Activated naive CD4-positive, alpha-beta T cell (primary cell): Measurements from ENCODE around the gene KLHL7.
"Not testable (repeated sequence)": the region's sequence is repeated elsewhere in the genome, so short reads cannot be mapped to it uniquely, and the experiment has no call there.

Experiments used
- DNase-seq, 4 experiments: peaks; one replicate each; lab custom pipeline; 2025; lab: John Stamatoyannopoulos, UW

The KLHL7 gene

DNA sequence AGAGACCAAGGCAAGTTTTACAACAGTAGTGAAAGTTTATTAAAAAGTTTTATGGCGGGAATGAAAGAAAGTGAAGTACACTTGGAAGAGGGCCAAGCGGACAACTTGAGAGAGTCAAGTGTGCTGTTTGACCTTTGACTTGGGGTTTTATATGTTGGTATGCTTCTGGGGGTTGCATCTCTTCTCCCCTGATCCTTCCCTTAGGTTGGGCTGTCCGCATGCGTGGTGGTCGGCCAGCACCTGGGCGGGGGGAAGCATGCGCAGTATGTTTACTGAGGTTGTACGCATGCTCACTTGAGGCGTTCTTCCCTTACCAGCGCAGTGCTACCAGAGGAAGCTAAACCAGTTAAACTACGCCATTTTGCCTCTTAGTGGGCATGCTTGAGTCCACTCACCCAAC is 108.2 kb downstream of the KLHL7 start:
- no peak for DNase-seq

DNA sequence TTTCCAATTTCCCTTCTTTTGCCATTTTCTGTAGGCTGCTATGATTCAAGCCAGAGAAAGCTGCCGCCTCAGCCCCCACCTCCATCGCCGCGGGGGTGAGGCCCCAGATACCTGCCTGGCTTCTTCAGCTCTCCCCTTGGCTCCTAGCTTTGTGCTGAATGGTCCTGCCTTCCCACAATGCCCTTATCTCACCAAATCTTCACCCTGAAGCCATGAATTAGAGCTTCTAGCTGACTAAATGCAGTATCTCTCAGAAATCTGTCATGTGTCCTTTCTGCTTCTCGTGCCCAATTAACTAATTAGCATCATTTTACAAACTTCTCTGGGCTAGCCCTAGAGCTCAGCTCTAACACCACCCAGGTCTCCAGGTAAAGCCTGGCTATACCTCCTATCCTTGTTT is 108.8 kb downstream of the KLHL7 start:
- no peak for DNase-seq

DNA sequence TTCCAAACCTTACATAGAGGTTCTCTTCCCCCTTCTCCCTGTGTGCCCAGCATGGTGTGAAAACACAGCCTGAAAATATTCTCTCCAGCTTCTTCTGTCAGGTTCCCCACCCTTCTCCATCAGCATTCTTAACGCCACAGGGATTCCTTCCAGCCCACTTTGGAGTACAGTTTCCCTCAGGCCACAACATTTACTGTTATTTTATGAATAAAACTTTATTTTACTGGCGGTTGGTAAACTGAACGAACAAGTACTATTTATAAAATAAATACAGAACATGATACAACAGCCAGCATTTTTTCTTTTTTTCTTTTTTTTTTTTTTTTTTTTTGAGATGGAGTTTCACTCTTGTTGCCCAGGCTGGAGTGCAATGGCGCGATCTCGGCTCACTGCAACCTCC is 109.4 kb downstream of the KLHL7 start:
- no peak for DNase-seq

DNA sequence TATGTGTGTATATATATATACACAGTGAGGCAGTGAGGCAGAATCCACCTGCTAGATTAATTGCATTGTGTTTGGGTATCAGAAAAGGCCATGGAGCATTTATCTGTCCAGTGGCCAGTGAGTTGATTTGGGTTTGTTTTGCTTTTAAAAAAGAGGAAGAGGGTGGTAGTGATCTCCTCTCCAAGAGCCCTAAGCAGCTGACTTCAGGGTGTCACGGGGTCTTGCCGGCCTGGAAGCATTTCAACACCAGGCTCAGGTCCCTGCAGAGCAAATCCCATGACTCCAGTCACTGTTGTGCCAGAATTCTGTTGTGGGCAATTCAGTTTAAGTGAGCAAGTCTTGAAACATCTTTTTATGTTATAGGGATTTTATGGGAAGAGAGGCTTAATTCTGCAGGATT is 110.4 kb downstream of the KLHL7 start:
- DNase-seq, result no peak

DNA sequence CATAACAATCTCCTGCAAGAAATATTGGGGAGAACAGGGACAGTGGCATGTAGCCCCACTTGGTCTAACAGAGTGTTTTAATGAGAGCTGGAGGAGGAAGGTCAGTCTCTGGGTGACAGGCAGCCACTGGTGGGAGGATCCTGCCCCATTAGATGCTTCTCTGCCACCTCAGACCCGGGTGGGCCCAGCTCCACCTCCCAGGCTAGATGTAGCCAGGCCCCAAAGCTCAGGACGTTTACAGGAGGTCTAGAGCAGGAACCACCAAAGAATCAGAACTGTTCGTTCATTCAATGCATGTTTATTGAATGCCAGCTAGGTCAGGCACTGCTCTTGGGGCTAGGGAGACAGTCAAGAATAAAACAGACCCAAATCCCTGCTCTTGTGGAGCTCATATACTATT is 112.6 kb downstream of the KLHL7 start:
- DNase-seq, result no peak

DNA sequence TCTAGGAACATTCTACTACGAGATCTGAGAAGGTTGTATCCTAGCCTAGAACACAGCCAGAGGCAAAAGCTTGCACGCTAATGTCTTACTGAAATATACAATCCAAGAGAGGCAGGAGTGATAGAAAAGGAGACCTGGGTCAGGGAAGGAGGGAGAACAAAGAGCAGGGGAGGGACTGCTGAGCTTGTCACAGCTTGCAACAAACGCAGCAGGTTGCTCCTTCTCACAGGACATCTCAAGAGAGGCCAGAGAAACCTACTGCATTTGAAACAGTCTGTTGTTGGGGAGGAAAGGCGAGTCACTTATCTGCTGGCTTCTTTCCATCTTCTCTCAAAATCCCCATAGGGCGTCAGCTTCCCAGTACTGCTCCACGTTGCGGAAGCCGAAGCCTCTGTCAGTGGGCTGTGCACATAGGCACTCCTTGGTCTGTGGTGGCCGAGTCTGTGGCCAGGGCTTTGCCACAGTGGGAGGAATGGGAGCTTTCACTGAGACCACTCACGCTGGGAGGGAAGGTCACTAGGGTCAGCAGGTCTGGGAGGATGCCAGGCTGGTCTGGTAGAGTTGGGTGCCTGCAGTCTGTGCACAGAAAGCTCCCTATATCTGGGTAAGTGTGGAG is 115.2 kb downstream of the KLHL7 start:
- DNase-seq, result no peak

DNA sequence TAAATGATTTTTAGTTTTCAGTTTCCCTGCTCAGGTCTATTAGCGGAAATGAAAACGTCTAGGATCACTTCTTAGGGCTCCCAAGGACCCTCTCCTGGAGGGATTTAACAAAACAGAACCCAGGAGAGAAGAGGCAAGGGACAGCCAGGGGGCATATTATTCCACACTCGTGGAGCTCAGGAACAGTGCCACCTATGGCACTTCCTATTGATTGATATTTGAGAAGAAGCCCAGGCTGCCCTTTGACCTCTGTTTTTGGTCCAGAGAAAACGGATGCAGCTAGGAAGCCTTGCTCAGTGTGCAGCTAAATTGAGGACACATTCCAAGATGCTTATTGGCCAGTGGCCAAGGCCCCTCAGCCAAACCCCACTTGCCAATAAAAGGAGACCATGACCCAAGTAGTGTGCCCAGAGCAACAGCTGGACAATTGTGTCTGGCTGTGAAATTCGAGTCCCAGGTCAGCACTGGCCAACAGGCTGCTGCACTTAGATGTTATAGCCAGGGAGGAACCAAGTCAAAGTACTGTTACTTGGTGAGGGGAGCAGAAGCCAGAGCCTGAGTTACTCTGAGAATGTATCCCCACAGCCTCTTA is 117.0 kb downstream of the KLHL7 start:
- no peak for DNase-seq

DNA sequence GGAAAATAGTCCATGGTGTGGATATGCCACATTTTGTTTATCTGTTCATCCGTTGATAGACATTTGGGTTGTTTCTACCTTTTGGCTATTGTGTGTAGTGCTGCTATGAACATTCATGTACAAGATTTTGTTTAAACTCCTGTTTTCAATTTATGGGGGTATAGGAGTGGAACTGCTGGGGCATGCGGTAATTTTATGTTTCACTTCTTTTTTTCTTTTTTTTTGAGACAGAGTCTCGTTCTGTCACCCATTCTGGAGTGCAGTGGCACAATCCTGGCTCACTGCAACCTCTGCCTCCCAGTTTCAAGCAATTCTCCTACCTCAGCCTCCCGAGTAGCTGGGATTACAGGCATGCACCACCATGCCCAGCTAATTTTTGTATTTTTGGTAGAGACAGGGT is 118.8 kb downstream of the KLHL7 start:
- not testable (repeated sequence) for DNase-seq

DNA sequence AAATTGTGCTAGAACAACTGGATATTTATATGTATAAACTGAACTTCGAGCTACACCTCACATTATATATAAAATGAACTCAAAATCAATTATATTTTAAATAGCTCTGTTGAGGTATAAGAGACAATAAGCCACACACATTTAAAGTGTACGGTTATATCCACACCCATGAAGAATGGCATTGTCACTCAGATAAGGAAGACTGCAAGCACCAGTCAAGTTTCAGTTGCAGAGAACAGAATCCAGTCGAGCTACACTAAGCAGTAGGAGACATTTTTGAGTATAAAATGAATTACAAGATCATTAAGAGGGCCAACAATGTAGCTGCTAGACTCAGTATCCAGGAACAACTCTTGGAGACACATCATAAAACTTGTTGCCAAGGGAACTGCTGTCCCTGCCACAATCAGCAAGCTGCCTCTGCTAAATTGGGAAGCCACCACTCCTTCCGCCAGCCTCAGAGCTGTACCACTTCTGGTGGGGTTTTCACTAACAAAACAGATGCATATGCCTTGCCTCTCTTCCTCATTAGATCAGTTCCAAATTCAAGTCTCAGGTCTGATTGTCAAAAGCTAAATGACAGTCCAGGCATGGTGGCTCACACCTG is 121.4 kb downstream of the KLHL7 start:
- no peak for DNase-seq
